ENCODE measurements around the gene EPHB6.

GRCh38 chr7:142873871-142874270, 19.0 kb downstream of the EPHB6 start:
- TF ChIP-seq CTCF (conservative IDR thresholded peaks at IDR 0.05; ENCODE audit: low read length) (no peak), EZH2phosphoT487 (IDR thresholded peaks at IDR 0.05; ENCODE audit: borderline replicate concordance, low read depth, low read length) (no peak)

Data from OCI-LY7 (cell line).